Upper lobe of right lung (tissue), 1 donor: Measurements from ENCODE around the gene TTI1. TPM values are rescaled to one million over a fixed set of nuclear protein-coding genes. Genes with fewer than 3 reads are reported as not detected.

Experiments used
- ATAC-seq: fragments of 200-7000 bp; cut with Tn5 transposase; one replicate; pipeline ENCODE4 v1.9.1; 2020; ENCODE audit warnings: mild to moderate bottlenecking, moderate library complexity
- DNase-seq: peaks from one replicate; pipeline ENCODE4 v3.0.0-alpha.2; 2020
- H3K27ac ChIP-seq: fragments of 200-600 bp; one replicate; pipeline ENCODE4 v1.8.0; 2022
- H3K27me3 ChIP-seq: fragments of 200-600 bp; one replicate; pipeline ENCODE4 v1.8.0; 2022; ENCODE audit warnings: mild to moderate bottlenecking
- H3K36me3 ChIP-seq: fragments of 200-600 bp; one replicate; pipeline ENCODE4 v1.8.0; 2022
- H3K4me1 ChIP-seq: fragments of 200-600 bp; one replicate; pipeline ENCODE4 v1.8.0; 2022
- H3K4me3 ChIP-seq: fragments of 200-600 bp; one replicate; pipeline ENCODE4 v1.8.0; 2022; ENCODE audit warnings: mild to moderate bottlenecking
- H3K9me3 ChIP-seq: fragments of 200-600 bp; one replicate; pipeline ENCODE4 v1.8.0; 2022
- intact Hi-C: fragments of 100-400 bp; cut with DNase I; formaldehyde crosslinking; loops from one replicate; pipeline ENCODE4 v1.11.0; 2022
- total RNA-seq: library from RNA; stranded (reverse); fragmentation: NEBNext Ultra II Directional; extraction: Animal tissue kit (Norgen Biotek cat#: 25700); gene quantifications from one replicate; pipeline ENCODE4 v1.2.1, GENCODE V29; 2021
- TF ChIP-seq, protein P1 (sequence below): fragments of 200-600 bp; IDR thresholded peaks from one replicate; pipeline ENCODE4 v1.8.0; 2022; ENCODE audit warnings: antibody characterized with exemption
- donor health status: DM: no; HTN: yes; CAD: no; lungs with severe emphysema.

TTI1 gene
- total RNA-seq, 1 donor from 2014 or later, result 16.3 TPM

DNA sequence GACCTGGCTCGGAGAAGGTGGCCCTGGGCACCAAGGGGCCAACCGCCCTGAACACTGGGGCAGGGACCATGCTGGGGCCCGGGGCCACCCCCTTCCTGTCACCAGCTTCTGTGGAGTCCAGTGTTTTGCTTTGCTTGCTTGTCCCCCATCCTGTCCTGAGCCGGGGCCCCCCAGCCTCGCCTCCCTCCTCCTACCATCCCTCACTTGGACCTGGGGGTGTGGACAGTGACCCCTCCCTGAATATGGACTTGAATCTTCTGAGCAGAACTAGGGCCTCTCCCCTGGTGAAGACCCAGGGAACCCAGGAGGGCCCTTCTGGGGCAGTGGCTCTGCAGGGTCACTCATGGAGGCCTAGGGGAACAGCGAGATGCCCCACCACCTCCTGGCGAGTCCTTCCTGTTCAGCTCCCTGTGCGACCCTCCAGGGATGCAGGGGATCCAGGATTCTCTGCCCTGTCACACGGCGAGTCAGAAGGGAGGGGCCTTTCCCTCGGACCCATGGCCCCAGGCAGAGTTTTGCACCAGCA, 88.7 kb downstream of the TTI1 start:
- DNase-seq, result peak; percentile 55
- TF ChIP-seq, protein P1, sequence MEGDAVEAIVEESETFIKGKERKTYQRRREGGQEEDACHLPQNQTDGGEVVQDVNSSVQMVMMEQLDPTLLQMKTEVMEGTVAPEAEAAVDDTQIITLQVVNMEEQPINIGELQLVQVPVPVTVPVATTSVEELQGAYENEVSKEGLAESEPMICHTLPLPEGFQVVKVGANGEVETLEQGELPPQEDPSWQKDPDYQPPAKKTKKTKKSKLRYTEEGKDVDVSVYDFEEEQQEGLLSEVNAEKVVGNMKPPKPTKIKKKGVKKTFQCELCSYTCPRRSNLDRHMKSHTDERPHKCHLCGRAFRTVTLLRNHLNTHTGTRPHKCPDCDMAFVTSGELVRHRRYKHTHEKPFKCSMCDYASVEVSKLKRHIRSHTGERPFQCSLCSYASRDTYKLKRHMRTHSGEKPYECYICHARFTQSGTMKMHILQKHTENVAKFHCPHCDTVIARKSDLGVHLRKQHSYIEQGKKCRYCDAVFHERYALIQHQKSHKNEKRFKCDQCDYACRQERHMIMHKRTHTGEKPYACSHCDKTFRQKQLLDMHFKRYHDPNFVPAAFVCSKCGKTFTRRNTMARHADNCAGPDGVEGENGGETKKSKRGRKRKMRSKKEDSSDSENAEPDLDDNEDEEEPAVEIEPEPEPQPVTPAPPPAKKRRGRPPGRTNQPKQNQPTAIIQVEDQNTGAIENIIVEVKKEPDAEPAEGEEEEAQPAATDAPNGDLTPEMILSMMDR, result no peak
- ATAC-seq, result no peak

DNA sequence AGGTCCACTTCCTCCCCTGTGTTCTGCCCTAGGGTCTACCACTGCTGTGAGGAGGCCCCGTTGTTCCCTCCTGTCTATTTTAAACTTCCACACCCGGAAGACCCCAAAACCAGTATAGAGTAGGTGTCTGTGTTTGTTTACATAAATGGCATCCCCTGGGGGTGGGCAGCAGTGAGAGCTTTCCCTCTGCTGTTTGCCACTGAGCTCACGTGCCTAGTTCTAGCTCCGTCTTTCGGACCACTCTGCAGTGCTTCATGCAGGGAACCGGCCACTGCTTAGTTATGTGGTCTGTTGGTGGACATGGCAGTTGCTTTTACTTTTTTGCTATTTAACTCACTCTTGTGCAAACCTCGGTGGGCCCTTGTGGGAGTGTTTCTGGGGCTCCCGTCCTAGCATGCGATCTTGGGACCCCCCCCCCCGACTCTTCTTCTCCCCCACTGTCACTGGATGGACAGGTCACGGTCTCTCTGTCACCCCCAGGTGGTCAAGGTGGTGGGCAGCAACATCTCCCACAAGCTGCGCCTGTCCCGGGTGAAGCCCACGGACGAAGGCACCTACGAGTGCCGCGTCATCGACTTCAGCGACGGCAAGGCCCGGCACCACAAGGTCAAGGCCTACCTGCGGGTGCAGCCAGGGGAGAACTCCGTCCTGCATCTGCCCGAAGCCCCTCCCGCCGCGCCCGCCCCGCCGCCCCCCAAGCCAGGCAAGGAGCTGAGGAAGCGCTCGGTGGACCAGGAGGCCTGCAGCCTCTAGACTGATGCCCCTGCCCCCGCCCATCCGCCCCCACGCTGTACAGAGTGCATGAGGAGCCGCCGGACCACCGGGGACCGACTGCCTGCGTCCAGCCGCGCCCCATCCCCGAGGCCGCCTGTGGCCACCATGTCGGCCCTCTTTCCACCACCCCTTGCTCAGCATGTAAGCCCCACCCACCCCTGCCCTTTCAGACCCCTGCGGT, 89.5 kb downstream of the TTI1 start:
- no peaks in the 10 kb centered on the region for H3K27me3 ChIP-seq
- no peaks in the 10 kb centered on the region for H3K36me3 ChIP-seq
- H3K27ac ChIP-seq, result no peak overlapping the region
- TF ChIP-seq, protein P1, result no peak
- ATAC-seq (no peak), DNase-seq (peak; percentile 51)
- intact Hi-C loops, result no loop called here
- H3K4me1 ChIP-seq, result no peaks in the 10 kb centered on the region
- no peaks in the 10 kb centered on the region for H3K9me3 ChIP-seq
- H3K4me3 ChIP-seq, result no peak overlapping the region

More for the DNA sequence above, 88.7 kb downstream of the TTI1 start:
- intact Hi-C loops, result no loop called here
- no peaks in the 10 kb centered on the region for H3K4me1 ChIP-seq
- H3K9me3 ChIP-seq, result no peaks in the 10 kb centered on the region
- no peaks in the 10 kb centered on the region for H3K36me3 ChIP-seq
- H3K27ac ChIP-seq, result no peak overlapping the region
- H3K4me3 ChIP-seq, result no peak overlapping the region
- no peaks in the 10 kb centered on the region for H3K27me3 ChIP-seq

DNA sequence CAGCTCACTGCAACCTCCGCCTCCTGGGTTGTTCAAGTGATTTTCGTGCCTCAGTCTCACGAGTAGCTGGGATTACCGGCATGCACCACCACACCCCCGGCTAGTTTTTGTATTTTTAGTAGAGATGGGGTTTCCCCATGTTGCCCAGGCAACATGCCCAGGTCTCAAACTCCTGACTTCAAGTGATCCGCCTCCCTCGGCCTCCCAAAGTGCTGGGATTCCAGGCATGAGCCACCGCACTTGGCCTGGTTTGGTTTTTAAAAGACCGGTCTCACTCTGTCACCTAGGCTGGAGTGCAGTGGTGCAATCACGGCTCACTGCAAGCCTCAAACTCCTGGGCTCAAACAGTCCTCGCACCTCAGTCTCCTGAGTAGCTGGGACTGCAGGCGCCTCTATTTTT, 90.2 kb downstream of the TTI1 start:
- TF ChIP-seq, protein P1, result no peak
- H3K36me3 ChIP-seq, result no peaks in the 10 kb centered on the region
- H3K27ac ChIP-seq, result no peak overlapping the region
- H3K4me1 ChIP-seq, result no peaks in the 10 kb centered on the region
- DNase-seq, result no peak
- no peaks in the 10 kb centered on the region for H3K9me3 ChIP-seq
- peak; percentile 50 for ATAC-seq
- H3K27me3 ChIP-seq, result no peaks in the 10 kb centered on the region
- H3K4me3 ChIP-seq, result no peak overlapping the region
- intact Hi-C loops, result no loop called here

DNA sequence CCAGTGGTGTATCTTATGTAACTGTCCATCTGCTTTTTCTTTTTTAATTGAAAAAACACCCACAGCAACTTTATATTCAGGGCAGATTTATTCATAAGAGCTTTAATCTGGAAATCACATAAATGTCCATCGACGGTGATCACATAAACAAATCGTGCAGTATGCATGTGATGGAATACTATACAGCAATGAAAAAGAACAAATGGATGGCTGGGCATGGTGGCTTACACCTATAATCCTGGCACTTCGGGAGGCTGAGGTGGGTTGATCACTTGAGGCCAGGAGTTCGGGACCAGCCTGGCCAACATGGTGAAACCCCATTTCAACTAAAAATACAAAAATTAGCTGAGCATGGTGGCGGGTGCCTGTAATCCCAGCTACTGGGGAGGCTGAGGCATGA, 91.3 kb downstream of the TTI1 start:
- no peak for DNase-seq
- intact Hi-C loops, result no loop called here
- H3K36me3 ChIP-seq, result no peaks in the 10 kb centered on the region

DNA sequence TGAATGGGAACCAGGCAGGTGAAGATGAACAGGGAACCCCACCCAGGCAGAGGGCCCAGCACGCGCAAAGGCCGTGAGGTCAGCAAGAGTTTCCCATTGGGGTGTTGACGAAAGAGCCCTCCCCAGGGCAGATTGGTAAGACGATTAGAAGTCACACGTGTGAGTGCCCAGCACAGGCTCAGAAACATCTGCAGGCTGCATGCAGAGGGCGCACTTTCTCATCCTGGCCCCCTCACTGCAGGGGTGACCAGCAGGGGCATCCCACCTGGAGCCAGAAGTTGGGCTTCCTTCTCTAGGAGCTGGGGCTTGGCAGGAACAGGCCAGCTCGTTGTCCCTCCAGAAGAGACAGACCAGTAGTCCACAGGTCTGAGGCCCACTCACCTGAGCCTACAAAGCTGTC, 91.9 kb downstream of the TTI1 start:
- H3K27ac ChIP-seq, result no peak overlapping the region
- no peak overlapping the region for H3K4me3 ChIP-seq
- ATAC-seq (no peak), DNase-seq (no peak)
- no peaks in the 10 kb centered on the region for H3K36me3 ChIP-seq
- no peaks in the 10 kb centered on the region for H3K9me3 ChIP-seq
- intact Hi-C loops, result no loop called here
- no peaks in the 10 kb centered on the region for H3K4me1 ChIP-seq
- TF ChIP-seq, protein P1, result no peak
- no peaks in the 10 kb centered on the region for H3K27me3 ChIP-seq

More for the DNA sequence above, 91.3 kb downstream of the TTI1 start:
- Histone ChIP-seq H3K27me3 (no peaks in the 10 kb centered on the region), H3K9me3 (no peaks in the 10 kb centered on the region), H3K4me1 (no peaks in the 10 kb centered on the region), H3K27ac (no peak overlapping the region), H3K4me3 (no peak overlapping the region)
- TF ChIP-seq, protein P1, result no peak
- ATAC-seq, result no peak
